Esophagus muscularis mucosa (tissue), 4 donors: ENCODE measurements around the gene CCL7.

Experiments
- CTCF ChIP-seq, 3 experiments: fragments of 200-600 bp in 2 of 3; fragments of 450-650 bp in 1 of 3; sonication (generic) in 2 of 3; IDR thresholded peaks; one replicate each; pipeline ENCODE4 v1.5.1; 2017 to 2019; ENCODE audit warnings: antibody characterized with exemption in 3 of 3, mild to moderate bottlenecking in 2 of 3, moderate library complexity in 1 of 3
- EP300 ChIP-seq: sonication (generic); formaldehyde crosslinking; IDR thresholded peaks from one replicate; pipeline ENCODE4 v1.6.1; 2017; ENCODE audit warnings: antibody characterized with exemption
- POLR2A ChIP-seq: fragments of 450-650 bp; IDR thresholded peaks from one replicate; pipeline ENCODE4 v1.6.1; 2017; ENCODE audit warnings: antibody characterized with exemption, moderate library complexity, mild to moderate bottlenecking, low read depth
- POLR2AphosphoS5 ChIP-seq, 2 donors: sonication (generic); formaldehyde crosslinking; IDR thresholded peaks; one replicate each; pipeline ENCODE4 v1.6.1; 2017; ENCODE audit warnings: antibody characterized with exemption in 2 of 2

GRCh38 chr17:34245351-34245905 lies 24.6 kb upstream of the CCL7 start:
- TF ChIP-seq POLR2A (no peak), CTCF (IDR thresholded peaks at IDR 0.05) (no peak), POLR2AphosphoS5 (IDR thresholded peaks at IDR 0.05) (no peak), EP300 (no peak)
